Measurements from ENCODE around the gene CDT1. TPM values are rescaled to one million over a fixed set of nuclear protein-coding genes. Genes with fewer than 3 reads are reported as not detected.

The CDT1 gene
- total RNA-seq, 1 donor from 2014 or later, result 0.26 TPM

- H3K36me3 ChIP-seq (ENCODE audit: control insufficient read depth, insufficient read depth, low read length), result peaks cover 18% of the 10 kb centered on the region
- TF ChIP-seq CTCF (IDR thresholded peaks at IDR 0.05; ENCODE audit: insufficient read depth, low read length, severe bottlenecking), result no peak
- no peak overlapping the region for H3K4me3 ChIP-seq (ENCODE audit: low read depth, low read length)
- H3K27me3 ChIP-seq (ENCODE audit: control insufficient read depth, insufficient read depth, low read length), result no peaks in the 10 kb centered on the region
- no peak for FAIRE-seq
- no peak for DNase-seq (ENCODE audit: low read depth)
These were observed 38.7 kb downstream of the CDT1 start for GRCh38 chr16:88842308-88842756.

- FAIRE-seq (no peak), DNase-seq (ENCODE audit: low read depth) (no peak)
- Histone ChIP-seq H3K27me3 (ENCODE audit: control insufficient read depth, insufficient read depth, low read length) (no peaks in the 10 kb centered on the region), H3K4me3 (ENCODE audit: low read depth, low read length) (no peak overlapping the region), H3K36me3 (ENCODE audit: control insufficient read depth, insufficient read depth, low read length) (peaks cover 18% of the 10 kb centered on the region)
- no peak for TF ChIP-seq CTCF (IDR thresholded peaks at IDR 0.05; ENCODE audit: insufficient read depth, low read length, severe bottlenecking)
These were observed 39.2 kb downstream of the CDT1 start for GRCh38 chr16:88842806-88843205.

- Histone ChIP-seq H3K36me3 (ENCODE audit: control insufficient read depth, insufficient read depth, low read length) (peaks cover 18% of the 10 kb centered on the region), H3K4me3 (ENCODE audit: low read depth, low read length) (no peak overlapping the region), H3K27me3 (ENCODE audit: control insufficient read depth, insufficient read depth, low read length) (no peaks in the 10 kb centered on the region)
- FAIRE-seq, result no peak
- DNase-seq (ENCODE audit: low read depth), result no peak
- TF ChIP-seq CTCF (IDR thresholded peaks at IDR 0.05; ENCODE audit: insufficient read depth, low read length, severe bottlenecking), result no peak
These were observed 39.7 kb downstream of the CDT1 start for GRCh38 chr16:88843256-88843655.

GRCh38 chr16:88844419-88845036, 40.9 kb downstream of the CDT1 start:
- H3K36me3 ChIP-seq (ENCODE audit: control insufficient read depth, insufficient read depth, low read length), result peaks cover 12% of the 10 kb centered on the region
- TF ChIP-seq CTCF (IDR thresholded peaks at IDR 0.05; ENCODE audit: insufficient read depth, low read length, severe bottlenecking), result no peak
- no peak for FAIRE-seq
- no peaks in the 10 kb centered on the region for H3K27me3 ChIP-seq (ENCODE audit: control insufficient read depth, insufficient read depth, low read length)
- no peak for DNase-seq (ENCODE audit: low read depth)
- H3K4me3 ChIP-seq (ENCODE audit: low read depth, low read length), result no peak overlapping the region

- TF ChIP-seq CTCF (IDR thresholded peaks at IDR 0.05; ENCODE audit: insufficient read depth, low read length, severe bottlenecking), result no peak
- Histone ChIP-seq H3K4me3 (ENCODE audit: low read depth, low read length) (no peak overlapping the region), H3K27me3 (ENCODE audit: control insufficient read depth, insufficient read depth, low read length) (no peaks in the 10 kb centered on the region), H3K36me3 (ENCODE audit: control insufficient read depth, insufficient read depth, low read length) (peaks cover 10% of the 10 kb centered on the region)
- FAIRE-seq (peak; percentile 13), DNase-seq (ENCODE audit: low read depth) (no peak)
These were observed 42.5 kb downstream of the CDT1 start for GRCh38 chr16:88846088-88846487.

- no peak overlapping the region for H3K4me3 ChIP-seq (ENCODE audit: low read depth, low read length)
- FAIRE-seq, result no peak
These were observed 44.1 kb downstream of the CDT1 start for GRCh38 chr16:88847654-88848053.

More at GRCh38 chr16:88847654-88848053, 44.1 kb downstream of the CDT1 start:
- DNase-seq (ENCODE audit: low read depth), result no peak
- no peak for TF ChIP-seq CTCF (IDR thresholded peaks at IDR 0.05; ENCODE audit: insufficient read depth, low read length, severe bottlenecking)
- Histone ChIP-seq H3K27me3 (ENCODE audit: control insufficient read depth, insufficient read depth, low read length) (no peaks in the 10 kb centered on the region), H3K36me3 (ENCODE audit: control insufficient read depth, insufficient read depth, low read length) (peaks cover 10% of the 10 kb centered on the region)

Data from bronchial epithelial cell (primary cell).